Brain microvascular endothelial cell (primary cell): ENCODE measurements around the gene DNHD1.

Experiments used
- DNase-seq: peaks from one replicate; pipeline ENCODE4 v3.0.0-alpha.2; 2020
- H3K27ac ChIP-seq: fragments of 250-450 bp; sonication (Bioruptor Pico); 2 replicates; pipeline ENCODE4 v1.5.1; 2020; ENCODE audit warnings: mild to moderate bottlenecking, moderate library complexity
- H3K27me3 ChIP-seq: fragments of 250-450 bp; sonication (Bioruptor Pico); replicated peaks from 2 replicates; pipeline ENCODE4 v1.5.1; 2020; ENCODE audit warnings: mild to moderate bottlenecking
- H3K36me3 ChIP-seq: fragments of 250-450 bp; sonication (Bioruptor Pico); replicated peaks from 2 replicates; pipeline ENCODE4 v1.5.1; 2020; ENCODE audit warnings: mild to moderate bottlenecking
- H3K4me3 ChIP-seq: 2 replicates; pipeline ENCODE4 v1.5.1; 2011; ENCODE audit warnings: low read depth, mild to moderate bottlenecking, control low read depth, low read length, moderate library complexity
- in situ Hi-C: cut with HindIII; loops from 2 replicates; pipeline ENCODE4 v1.10.0; 2017; ENCODE audit warnings: low sequenced_read_pairs, low pct_ligation_motif_present
- TF ChIP-seq, protein P1 (sequence below): IDR thresholded peaks from 2 replicates; pipeline ENCODE4 v1.5.1; 2011; ENCODE audit warnings: low read depth, mild to moderate bottlenecking, moderate library complexity, low read length, control low read depth, inconsistent platforms; ENCODE audit errors: missing control alignments

DNHD1 gene, protein sequence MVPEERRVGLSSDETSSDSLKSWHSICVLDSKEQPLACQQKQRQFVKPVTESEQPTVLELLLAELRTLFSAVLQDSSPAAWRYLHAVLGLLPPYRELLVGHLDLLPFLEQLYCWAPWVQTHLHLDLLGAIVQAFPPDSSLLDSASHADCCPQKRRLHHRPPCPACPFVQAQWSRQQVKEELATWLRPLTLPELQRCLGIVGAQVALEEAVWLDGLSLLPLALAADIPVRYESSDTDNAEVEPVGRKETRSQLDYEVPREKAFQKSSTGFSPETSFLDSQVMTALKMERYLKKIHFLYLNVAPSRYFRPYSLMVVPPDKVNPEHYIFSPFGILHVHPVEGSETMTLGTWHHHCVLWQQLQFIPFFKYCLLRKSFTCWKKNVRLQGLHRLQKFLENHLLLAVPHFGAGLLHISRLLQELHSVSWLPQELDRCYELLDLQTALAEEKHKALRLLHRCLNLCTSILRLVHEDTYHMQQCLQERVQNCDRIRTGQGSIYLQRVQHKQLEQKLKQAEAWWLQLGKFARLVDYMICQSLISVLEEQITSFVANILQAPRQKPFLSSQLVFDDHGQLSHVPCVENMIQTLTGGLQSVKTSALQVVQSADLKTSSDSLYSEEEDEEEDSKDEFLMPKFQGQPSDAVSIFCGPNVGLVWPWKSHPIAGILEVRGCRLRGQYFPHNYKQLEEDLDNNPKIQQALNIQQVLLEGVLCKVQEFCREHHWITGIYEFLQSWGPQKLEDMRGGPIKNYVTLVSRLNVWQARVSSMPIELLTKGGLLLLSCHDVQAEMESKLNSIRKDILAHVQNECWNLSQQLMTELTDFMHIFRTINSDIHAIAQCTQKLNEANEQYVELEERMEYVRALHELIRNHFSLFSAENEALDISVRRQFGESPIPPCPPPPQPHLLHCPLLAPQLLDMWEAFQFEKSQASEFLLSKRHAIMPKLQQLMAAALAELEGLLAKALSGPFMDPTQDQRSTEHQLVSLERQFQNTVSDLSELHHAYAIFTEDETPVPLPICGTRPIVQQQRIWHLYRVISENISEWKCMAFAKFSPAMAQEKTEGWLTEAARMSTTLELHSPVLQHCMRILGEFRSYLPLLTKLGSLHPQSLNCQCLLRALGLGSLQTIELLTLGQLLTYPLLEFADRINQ (N-terminal part only)

DNA sequence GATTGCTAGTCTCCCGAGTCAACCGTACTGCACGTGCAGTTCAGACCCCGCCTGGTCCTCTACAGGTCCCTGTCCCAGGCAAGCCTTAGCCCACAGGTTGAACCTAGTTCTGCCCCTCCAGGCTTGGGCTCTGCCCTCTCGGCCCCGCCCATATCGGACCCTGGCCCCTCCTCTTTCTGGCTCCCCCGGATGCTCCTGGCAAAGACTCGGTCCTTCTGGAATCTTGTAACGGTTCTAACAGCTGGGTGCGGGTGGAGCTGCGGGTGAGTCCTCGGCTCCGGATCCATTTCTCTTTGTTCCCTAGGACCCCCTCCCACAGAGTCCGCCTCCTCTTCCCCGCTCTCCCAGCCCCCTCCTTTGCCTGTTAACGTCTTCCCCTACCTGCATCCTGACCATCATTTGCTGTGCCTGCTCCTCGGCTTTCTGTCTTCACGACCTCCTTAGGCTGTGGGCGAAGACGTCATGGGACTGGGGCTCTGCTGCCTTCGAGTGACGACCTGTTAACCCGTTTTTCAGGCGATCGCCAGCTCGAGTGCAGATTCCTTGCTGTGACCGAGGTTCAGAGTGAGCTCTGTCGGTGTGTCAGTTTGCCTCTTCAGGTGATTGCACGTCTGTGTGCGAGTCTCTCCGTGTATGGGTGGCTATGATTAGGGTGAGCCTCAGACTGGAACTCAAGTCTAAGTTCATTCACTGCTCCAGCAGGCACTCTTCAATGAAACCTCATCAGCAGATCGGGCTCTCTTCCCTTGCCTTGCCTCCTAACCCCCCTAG lies at the start of gene DNHD1:
Gene DNHD1, plus strand, starts transcription at position 212 of the 771 bp plus-strand sequence. CDS start 936 bp downstream, outside the sequence.
- no peak within 1 kb of the TSS for H3K27ac ChIP-seq
- in situ Hi-C loops = no loop called here
- no peak within 1 kb of the TSS for H3K4me3 ChIP-seq
- TF ChIP-seq, protein P1, sequence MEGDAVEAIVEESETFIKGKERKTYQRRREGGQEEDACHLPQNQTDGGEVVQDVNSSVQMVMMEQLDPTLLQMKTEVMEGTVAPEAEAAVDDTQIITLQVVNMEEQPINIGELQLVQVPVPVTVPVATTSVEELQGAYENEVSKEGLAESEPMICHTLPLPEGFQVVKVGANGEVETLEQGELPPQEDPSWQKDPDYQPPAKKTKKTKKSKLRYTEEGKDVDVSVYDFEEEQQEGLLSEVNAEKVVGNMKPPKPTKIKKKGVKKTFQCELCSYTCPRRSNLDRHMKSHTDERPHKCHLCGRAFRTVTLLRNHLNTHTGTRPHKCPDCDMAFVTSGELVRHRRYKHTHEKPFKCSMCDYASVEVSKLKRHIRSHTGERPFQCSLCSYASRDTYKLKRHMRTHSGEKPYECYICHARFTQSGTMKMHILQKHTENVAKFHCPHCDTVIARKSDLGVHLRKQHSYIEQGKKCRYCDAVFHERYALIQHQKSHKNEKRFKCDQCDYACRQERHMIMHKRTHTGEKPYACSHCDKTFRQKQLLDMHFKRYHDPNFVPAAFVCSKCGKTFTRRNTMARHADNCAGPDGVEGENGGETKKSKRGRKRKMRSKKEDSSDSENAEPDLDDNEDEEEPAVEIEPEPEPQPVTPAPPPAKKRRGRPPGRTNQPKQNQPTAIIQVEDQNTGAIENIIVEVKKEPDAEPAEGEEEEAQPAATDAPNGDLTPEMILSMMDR = no peak
- no peak for DNase-seq
- no peaks in the 10 kb centered on the region for H3K27me3 ChIP-seq
- peaks cover 9% of the 10 kb centered on the region for H3K36me3 ChIP-seq

DNA sequence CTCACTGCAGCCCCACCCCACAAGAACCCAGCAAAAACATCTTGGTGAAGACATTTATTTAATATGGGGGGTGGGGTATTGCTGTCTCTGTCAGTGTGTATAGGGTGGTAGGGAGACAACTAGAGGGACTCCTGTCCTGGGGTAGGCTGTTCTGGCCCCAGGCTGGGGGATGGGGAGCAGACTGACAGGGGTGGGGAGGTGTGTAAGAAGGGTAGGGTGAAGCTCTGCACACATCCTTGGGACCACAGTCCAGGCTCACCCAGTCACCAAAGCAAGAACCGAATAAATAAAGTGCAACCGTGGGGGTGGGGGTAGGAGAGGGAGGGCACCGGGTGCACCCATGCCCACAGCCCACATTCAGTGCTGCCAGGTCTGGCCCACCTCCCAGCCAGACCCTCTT lies 48.5 kb upstream of the DNHD1 start:
- TF ChIP-seq, protein P1 = no peak
- Histone ChIP-seq H3K4me3 (no peak overlapping the region), H3K27ac (no peak overlapping the region), H3K27me3 (no peaks in the 10 kb centered on the region), H3K36me3 (peaks cover 32% of the 10 kb centered on the region)
- no peak for DNase-seq
- in situ Hi-C loops = no loop called here

DNA sequence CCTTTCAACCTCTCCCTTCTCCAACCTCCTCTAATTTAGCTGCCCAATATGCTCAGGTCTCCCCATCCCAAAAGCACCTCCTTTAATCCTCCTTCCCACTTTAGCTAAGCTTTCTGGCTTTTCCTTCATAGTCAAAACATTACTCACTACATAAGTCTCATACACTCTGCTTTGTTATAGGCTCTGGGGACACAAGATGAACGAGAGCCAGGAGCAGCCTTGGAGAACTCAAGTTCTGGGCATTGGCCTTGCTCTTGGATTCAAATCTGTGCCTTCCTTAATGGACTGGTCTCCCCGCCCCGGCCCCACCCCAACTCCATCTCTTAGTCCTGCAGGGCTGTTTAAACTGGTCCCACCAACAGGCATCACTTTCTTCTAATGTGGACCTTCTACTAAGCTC lies 44.9 kb upstream of the DNHD1 start:
- in situ Hi-C loops = no loop called here

DNA sequence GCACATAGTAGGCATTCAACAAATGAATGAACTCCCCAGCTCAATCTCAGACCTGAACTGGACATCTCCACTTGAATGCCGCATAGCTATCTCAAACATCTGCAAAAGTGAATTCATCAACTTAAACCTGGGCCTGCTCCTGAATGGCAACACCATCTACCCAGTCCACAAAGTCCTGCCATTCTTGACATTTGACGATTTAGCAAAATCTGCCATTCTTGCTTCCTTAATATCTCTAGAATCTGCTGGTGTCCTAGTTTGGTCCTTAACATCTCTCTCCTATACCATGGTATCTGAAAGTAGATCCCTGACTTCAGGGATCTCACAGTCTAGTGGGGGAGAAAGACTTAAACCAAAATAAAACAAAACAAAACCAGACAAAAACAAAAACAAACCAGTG lies 43.9 kb upstream of the DNHD1 start:
- H3K36me3 ChIP-seq = peaks cover 67% of the 10 kb centered on the region
- H3K27me3 ChIP-seq = no peaks in the 10 kb centered on the region
- in situ Hi-C loops = no loop called here
- H3K27ac ChIP-seq = no peak overlapping the region
- TF ChIP-seq, protein P1 = no peak
- DNase-seq = no peak
- H3K4me3 ChIP-seq = no peak overlapping the region

More for the DNA sequence above, 44.9 kb upstream of the DNHD1 start:
- H3K27me3 ChIP-seq = no peaks in the 10 kb centered on the region
- peaks cover 60% of the 10 kb centered on the region for H3K36me3 ChIP-seq
- TF ChIP-seq, protein P1 = no peak
- no peak for DNase-seq
- no peak overlapping the region for H3K4me3 ChIP-seq
- no peak overlapping the region for H3K27ac ChIP-seq

DNA sequence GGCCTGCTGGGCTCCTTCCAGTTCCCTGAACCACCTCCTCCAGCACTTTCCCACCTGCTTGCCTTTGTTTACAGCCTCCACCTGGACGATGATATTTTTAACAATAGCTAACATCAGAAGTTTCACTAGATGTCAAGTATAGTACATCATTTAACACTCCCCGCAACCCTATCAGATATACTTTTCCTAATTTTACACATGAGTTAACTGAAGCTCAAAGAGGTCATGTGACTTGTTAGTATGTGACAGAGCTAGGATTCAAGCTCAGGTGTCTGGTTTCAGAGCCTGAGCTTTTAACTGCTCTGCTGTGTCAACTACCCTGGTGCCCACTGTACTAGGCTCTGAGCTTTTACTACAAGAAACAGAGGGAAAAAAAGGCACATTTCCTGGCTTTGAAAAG lies 42.0 kb upstream of the DNHD1 start:
- H3K36me3 ChIP-seq = peaks cover 58% of the 10 kb centered on the region
- TF ChIP-seq, protein P1 = no peak
- no peaks in the 10 kb centered on the region for H3K27me3 ChIP-seq
- no peak overlapping the region for H3K27ac ChIP-seq
- H3K4me3 ChIP-seq = no peak overlapping the region
- in situ Hi-C loops = no loop called here
- no peak for DNase-seq
